ENCODE data around the gene ZNF674.
"Not testable (repeated sequence)": the region's sequence is repeated elsewhere in the genome, so short reads cannot be mapped to it uniquely, and the experiment has no call there.

Gene ZNF674

GRCh38 chrX:46569621-46570020 is 24.4 kb upstream of the ZNF674 start:
- DNase-seq (ENCODE audit: low read depth), result no peak

GRCh38 chrX:46567388-46567787 is 22.2 kb upstream of the ZNF674 start:
- DNase-seq (ENCODE audit: low read depth), result no peak

GRCh38 chrX:46561824-46562657 is 16.8 kb upstream of the ZNF674 start:
- no peak for DNase-seq (ENCODE audit: low read depth)

GRCh38 chrX:46559062-46559461 is 13.8 kb upstream of the ZNF674 start:
- no peak for DNase-seq (ENCODE audit: low read depth)

- no peak for DNase-seq (ENCODE audit: low read depth)
Observed at GRCh38 chrX:46554942-46555341, 9.7 kb upstream of the ZNF674 start.

GRCh38 chrX:46553935-46554334 is 8.7 kb upstream of the ZNF674 start:
- DNase-seq (ENCODE audit: low read depth), result no peak

- no peak for DNase-seq (ENCODE audit: low read depth)
Observed at GRCh38 chrX:46551494-46552128, 6.4 kb upstream of the ZNF674 start.

- DNase-seq (ENCODE audit: low read depth), result no peak
Observed at GRCh38 chrX:46549914-46550313, 4.7 kb upstream of the ZNF674 start.

GRCh38 chrX:46547857-46548256 is 2.6 kb upstream of the ZNF674 start:
- peak; percentile 48 for DNase-seq (ENCODE audit: low read depth)

GRCh38 chrX:46544527-46544926 is 694 bp downstream of the ZNF674 start:
- DNase-seq (ENCODE audit: low read depth), result not testable (repeated sequence)

GRCh38 chrX:46543441-46543840 is 1.8 kb downstream of the ZNF674 start:
- DNase-seq (ENCODE audit: low read depth), result no peak

GRCh38 chrX:46531442-46531841 is 13.8 kb downstream of the ZNF674 start:
- DNase-seq (ENCODE audit: low read depth), result no peak

GRCh38 chrX:46530404-46530908 is 14.8 kb downstream of the ZNF674 start:
- not testable (repeated sequence) for DNase-seq (ENCODE audit: low read depth)

- DNase-seq (ENCODE audit: low read depth), result not testable (repeated sequence)
Observed at GRCh38 chrX:46529740-46530403, 15.3 kb downstream of the ZNF674 start.

GRCh38 chrX:46528640-46529039 is 16.6 kb downstream of the ZNF674 start:
- not testable (repeated sequence) for DNase-seq (ENCODE audit: low read depth)

- no peak for DNase-seq (ENCODE audit: low read depth)
Observed at GRCh38 chrX:46506076-46506475, 39.1 kb downstream of the ZNF674 start.

- no peak for DNase-seq (ENCODE audit: low read depth)
Observed at GRCh38 chrX:46502848-46503247, 42.4 kb downstream of the ZNF674 start.

- DNase-seq (ENCODE audit: low read depth), result no peak
Observed at GRCh38 chrX:46500054-46500453, 45.2 kb downstream of the ZNF674 start.

GRCh38 chrX:46488712-46489111 is 56.5 kb downstream of the ZNF674 start:
- no peak for DNase-seq (ENCODE audit: low read depth)

GRCh38 chrX:46485897-46486296 is 59.3 kb downstream of the ZNF674 start:
- DNase-seq (ENCODE audit: low read depth), result no peak

GRCh38 chrX:46478634-46479033 is 66.6 kb downstream of the ZNF674 start:
- not testable (repeated sequence) for DNase-seq (ENCODE audit: low read depth)

GRCh38 chrX:46477435-46477834 is 67.8 kb downstream of the ZNF674 start:
- DNase-seq (ENCODE audit: low read depth), result no peak

GRCh38 chrX:46465203-46465602 is 80.0 kb downstream of the ZNF674 start:
- no peak for DNase-seq (ENCODE audit: low read depth)

All from stromal cell of bone marrow (primary cell).